NCI-H345 (cell line): ENCODE data around the gene GYG1.
A peak's percentile ranks its signal among the peaks of the same experiment; 100 is the strongest.
"Not testable (repeated sequence)": the region's sequence is repeated elsewhere in the genome, so short reads cannot be mapped to it uniquely, and the experiment has no call there.

Experiments
- DNase-seq: peaks from one replicate; lab custom pipeline; 2025; lab: John Stamatoyannopoulos, UW

GYG1 gene

GRCh38 chr3:148987551-148987950 is 3.8 kb upstream of the GYG1 start:
- DNase-seq: not testable (repeated sequence)

- DNase-seq: no peak
Observed at GRCh38 chr3:148990236-148990635, 1.1 kb upstream of the GYG1 start.

GRCh38 chr3:148992027-148992634 is 791 bp downstream of the GYG1 start:
- peak; percentile 8 for DNase-seq

- no peak for DNase-seq
Observed at GRCh38 chr3:148992635-148993255, 1.4 kb downstream of the GYG1 start.

- DNase-seq: no peak
Observed at GRCh38 chr3:148997623-148998022, 6.3 kb downstream of the GYG1 start.

GRCh38 chr3:148998297-148998696 is 7.0 kb downstream of the GYG1 start:
- no peak for DNase-seq

GRCh38 chr3:148998715-148999423 is 7.5 kb downstream of the GYG1 start:
- DNase-seq: no peak

- no peak for DNase-seq
Observed at GRCh38 chr3:148999806-149000205, 8.5 kb downstream of the GYG1 start.

GRCh38 chr3:149000206-149000745 is 8.9 kb downstream of the GYG1 start:
- no peak for DNase-seq

- no peak for DNase-seq
Observed at GRCh38 chr3:149001727-149002126, 10.4 kb downstream of the GYG1 start.

GRCh38 chr3:149003653-149004305 is 12.4 kb downstream of the GYG1 start:
- peak; percentile 18 for DNase-seq

GRCh38 chr3:149004622-149005021 is 13.3 kb downstream of the GYG1 start:
- DNase-seq: peak; percentile 43

- DNase-seq: no peak
Observed at GRCh38 chr3:149005416-149005815, 14.1 kb downstream of the GYG1 start.

GRCh38 chr3:149007567-149008257 is 16.4 kb downstream of the GYG1 start:
- DNase-seq: no peak

- DNase-seq: no peak
Observed at GRCh38 chr3:149009732-149010131, 18.4 kb downstream of the GYG1 start.

GRCh38 chr3:149010504-149010951 is 19.2 kb downstream of the GYG1 start:
- no peak for DNase-seq

- DNase-seq: no peak
Observed at GRCh38 chr3:149010966-149011365, 19.6 kb downstream of the GYG1 start.

- no peak for DNase-seq
Observed at GRCh38 chr3:149011676-149012075, 20.3 kb downstream of the GYG1 start.

GRCh38 chr3:149013726-149014125 is 22.4 kb downstream of the GYG1 start:
- DNase-seq: no peak

GRCh38 chr3:149015393-149015792 is 24.1 kb downstream of the GYG1 start:
- no peak for DNase-seq

GRCh38 chr3:149016242-149016641 is 24.9 kb downstream of the GYG1 start:
- DNase-seq: no peak
